NCI-H2171 treated with DMSO at 0.1 percent for 48 hours (cell line): ENCODE data around the gene MELTF.
"Not testable (repeated sequence)": the region's sequence is repeated elsewhere in the genome, so short reads cannot be mapped to it uniquely, and the experiment has no call there.

Experiments used
- DNase-seq: peaks from one replicate; lab custom pipeline; 2025; lab: John Stamatoyannopoulos, UW

Gene MELTF

DNA sequence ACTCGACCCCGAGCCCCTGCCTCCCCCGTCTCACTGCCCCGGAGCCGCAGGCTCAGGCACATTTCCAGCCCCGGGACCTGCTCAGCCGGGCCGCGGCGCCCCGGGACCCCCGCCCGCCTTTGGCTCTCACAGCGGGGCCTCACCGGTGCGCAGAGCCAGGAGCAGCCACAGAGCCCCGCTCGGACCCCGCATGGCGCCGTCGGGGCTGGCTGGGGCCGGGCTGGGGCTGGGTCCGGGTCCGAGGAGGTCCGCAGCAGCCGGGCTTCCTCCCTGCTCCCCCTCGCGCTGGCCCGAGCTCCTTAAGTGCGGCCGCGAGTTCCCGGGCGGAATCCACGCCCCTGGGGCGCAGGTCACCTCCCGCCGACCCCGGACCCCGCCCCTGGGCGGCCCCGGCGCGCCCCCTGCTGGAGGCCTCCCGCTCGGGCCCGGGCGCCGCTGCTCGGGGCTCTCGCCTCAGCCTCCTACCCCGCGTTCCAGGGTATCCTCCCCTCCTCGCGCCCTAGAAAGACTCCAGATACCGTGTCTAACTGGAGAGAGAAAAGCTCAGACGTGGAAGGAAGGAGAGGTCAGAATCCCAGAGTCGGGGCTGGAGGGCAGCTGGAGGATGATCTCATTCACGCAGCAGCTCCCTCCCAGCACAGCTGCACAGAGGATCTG is at the start of gene MELTF:
TSS of gene MELTF (minus strand) at position 307 of the 657 bp plus-strand sequence. CDS start at position 192, 115 bp downstream.
- DNase-seq: peak; percentile 44

DNA sequence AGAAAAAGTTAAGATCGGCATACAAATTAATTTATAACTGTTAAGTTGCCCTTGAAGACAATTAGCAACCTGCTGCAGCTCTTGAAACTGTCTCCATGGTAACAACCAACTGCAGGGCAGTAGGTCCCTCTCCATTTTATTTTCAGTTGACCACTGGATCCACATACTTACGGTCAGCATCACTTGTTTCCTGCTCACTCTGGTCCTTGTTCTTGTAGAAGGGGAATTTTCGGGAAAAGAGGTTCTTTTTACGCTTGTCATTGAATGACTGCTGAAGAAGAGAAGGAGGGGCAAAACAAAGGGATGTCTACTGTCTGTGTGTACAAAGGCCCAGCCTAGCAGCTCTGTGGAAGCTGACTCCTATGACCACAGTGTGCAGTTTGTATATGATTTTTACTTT is 46.8 kb upstream of the MELTF start:
- no peak for DNase-seq

DNA sequence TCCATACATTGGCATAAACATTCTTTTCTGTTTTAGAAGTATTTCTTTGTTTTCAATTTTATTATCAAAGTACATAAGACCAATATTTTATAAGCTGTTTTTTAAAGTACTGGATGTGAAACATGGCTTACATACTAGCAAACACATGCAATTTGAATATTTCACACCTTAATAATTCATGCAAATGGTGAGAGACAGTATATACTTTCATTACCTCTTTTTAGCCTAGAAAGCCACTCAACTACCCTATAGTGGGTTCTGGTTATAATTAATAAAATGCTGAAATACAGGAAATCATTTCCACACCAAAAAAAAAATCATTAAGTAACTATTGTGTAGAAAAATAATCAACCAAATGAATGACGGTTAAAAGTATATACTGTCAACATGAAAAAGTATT is 38.5 kb upstream of the MELTF start:
- no peak for DNase-seq

DNA sequence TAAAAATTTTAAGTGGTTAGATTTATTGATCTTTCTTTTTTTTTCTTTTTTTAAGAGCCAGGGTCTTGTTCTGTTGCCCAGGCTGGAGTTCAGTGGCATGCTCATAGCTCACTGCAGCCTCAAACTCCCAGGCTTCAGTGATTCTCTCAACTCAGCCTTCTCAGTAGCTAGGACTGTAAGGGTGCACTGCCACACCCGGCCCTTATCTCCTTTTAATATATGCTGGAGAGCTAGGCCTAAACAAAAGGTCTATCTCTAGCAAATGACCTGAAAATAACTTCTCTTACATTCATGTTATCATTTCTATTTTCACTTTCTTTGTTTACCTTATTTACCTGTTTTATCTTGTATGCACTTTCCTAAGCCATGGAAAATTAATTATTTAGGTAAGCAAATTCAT is 35.2 kb upstream of the MELTF start:
- DNase-seq: no peak

DNA sequence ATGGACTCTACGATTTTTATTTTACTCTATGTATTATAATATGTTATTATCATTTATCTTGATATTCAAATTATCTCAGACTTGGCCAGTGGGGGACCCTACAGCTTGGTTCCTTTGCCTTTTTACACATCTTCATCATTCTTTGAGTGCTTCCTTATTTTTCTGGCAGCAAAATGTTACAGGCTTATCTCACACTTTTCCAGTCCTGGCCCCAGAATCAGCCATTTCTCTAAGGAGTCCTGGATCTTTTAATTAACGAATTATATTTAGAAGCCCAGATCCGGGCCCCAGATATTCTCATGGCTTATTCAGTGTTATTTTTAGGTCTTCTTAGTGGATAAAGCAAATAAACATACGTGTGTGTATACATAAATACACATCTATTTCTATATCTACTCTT is 32.8 kb upstream of the MELTF start:
- no peak for DNase-seq

DNA sequence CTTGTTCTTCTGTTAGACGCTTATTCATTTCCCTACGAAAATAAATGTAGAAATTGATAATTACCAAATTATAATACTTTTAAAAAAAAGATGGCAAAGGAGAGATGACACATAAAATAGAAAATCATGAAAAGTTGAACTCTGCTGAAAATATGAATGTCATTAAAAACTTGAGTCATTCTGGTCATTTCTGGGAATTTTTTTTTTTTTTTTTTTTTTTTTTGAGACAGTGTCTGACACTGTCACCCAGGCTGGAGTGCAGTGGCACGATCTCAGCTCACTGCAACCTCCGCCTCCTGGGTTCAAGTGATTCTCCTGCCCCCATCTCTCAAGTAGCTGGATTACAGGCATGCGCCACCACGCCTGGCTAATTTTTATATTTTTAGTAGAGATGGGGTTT is 22.0 kb upstream of the MELTF start:
- DNase-seq: not testable (repeated sequence)

DNA sequence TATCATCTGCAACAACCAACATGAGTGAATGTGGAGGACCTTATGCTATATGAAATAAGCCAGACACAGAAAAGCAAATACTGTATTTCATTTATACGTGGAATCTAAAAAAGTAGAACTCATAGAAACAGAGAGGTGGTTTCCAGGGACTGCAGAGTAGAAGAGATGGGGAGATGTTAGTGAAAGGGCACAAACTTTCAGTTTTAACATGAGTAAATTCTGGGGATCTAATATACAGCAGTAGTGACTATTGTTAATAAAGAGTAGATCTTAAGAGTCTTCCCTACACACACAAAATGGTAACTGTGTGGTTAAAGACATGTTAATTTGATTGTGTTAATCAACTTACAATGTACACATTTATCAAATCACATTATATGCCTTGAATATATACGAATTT is 20.9 kb upstream of the MELTF start:
- no peak for DNase-seq

DNA sequence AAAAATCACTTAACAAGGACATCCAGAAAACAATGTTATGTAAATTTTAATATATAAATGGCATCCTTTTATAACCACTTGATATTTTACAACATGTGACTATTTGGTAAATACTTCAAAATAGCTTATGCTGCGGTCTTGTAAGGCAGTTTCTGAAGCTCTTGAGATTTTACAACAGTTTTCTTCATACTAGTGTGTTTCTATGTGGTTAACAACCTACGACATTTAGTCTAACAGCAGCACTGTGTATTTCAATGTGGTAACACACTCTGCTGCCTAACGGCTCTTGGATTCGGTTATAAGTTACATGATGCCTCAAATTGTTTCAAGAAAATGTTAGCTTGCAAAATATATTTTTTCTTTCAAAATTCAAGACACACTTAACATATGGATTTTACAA is 12.9 kb upstream of the MELTF start:
- DNase-seq: no peak

DNA sequence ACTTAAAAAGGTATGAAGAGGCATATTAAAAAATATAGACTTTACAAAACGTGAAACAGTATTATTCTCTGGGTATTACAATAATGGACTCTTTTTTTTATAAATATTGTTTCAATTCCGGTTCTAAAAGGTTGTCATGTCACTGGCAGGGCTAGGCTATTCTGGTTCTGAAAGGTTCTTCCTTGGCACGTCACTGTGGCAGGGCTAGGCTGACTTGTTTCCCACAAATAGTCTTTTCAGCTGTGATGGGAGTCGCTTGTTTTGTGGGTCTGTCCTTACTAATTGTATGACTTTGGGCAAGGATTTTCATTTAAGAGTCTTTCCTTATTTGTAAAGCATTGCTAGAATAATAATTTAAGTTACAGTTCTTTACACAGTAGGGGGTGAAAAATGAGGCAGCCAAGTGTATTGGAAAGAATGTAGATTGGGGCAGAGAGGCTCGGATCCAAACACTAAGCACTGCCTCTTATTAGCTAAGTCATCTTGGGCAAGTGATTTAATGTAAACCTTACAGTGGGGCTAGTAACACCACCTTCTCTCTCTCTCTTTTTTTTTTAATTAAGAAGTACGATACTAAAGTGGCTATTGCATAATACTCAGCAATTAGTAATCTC is 12.4 kb upstream of the MELTF start:
- no peak for DNase-seq

DNA sequence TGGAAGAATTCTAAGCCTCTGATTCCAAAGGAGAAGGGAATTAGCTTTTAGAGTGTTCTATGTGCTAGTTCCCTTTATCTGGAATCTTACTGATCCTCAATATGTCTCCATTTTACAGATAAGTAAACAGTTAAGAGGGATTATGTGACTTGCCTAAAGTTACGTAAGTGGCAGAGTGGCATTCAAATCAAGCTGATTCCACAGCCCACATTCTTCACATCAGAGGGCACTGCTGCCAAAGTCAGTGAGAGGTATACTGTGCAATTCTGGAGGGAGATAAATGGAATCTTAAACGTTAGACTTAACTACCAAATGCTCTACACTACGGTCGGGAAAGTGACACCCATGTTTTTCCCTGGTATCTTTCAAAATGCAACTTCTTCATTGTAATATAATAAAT is 11.0 kb upstream of the MELTF start:
- DNase-seq: no peak

DNA sequence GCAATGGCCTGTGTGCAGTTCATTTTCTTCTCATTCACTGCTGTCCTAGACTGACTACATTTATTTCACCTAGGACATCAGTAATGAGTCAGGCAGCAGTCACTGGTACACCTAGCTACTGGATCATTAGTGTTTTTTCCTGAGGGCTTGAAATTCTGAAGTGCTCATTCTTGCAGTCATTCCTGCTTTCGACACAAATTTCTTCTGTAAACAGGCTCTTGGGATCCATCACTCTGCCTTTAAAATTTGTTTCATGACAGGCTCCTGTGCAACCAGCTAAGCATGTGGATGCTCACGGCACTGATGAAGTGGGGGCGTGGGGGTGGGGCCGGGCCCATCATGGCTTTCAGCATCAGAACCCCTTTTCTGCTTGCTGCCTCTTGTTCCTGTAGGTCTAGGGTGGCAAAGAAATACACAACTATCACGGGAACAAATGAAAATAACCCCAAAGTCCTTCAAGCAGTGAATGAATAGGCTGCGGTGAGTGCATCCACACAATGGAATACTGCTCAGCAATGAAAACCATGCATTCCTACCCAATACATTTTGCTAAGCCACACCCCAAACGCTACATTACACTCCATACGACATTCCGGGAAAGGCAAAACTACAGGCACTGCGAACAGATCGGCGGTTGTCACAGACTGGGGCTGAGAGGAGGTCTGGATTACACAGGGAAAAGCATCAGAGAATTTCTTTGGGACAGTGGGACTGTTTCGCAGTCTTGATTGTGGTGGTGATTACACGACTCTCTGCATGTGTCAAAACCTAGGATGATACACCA is 9.3 kb upstream of the MELTF start:
- DNase-seq: no peak

DNA sequence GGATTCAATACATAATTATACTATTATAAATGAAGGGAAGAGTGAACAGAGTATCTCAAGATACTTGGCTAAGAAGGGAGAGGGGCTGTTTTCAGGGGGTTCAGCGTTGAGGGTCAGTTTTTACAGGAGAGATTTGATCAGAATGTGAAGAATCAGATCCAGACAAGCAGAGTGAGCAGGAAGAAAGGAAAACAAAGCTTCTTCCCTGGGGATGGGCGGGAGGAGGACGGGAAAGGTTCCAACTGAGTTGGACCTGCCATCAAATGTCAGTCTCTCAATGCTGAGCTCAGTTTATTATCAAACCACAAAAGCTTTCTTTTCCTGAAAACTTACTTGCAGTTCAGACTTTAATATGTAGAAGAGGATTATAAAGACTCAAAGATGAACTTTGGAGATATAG is 6.0 kb upstream of the MELTF start:
- no peak for DNase-seq

DNA sequence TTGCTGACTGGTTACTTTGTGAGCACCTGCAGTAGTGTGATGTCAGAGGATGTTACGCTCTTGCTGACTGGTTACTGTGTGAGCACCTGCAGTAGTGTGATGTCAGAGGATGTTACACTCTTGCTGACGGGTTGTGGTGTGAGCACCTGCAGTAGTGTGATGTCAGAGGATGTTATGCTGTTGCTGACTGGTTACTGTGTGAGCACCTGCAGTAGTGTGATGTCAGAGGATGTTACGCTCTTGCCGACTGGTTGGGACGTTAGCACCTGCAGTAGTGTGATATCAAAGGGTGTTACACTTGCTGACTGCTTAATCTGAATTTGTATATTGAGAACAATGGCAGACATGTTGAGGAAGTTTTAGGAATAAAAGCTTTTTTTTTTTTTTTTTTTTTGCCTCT is 5.2 kb upstream of the MELTF start:
- DNase-seq: not testable (repeated sequence)

DNA sequence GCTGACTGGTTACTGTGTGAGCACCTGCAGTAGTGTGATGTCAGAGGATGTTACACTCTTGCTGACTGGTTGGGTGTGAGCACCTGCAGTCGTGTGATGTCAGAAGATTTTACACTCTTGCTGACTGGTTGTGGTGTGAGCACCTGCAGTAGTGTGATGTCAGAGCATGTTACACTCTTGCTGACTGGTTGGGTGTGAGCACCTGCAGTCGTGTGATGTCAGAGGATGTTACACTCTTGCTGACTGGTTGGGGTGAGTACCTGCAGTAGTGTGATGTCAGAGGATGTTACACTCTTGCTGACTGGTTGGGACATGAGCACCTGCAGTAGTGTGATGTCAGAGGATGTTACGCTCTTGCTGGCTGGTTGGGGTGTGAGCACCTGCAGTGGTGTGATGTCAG is 4.1 kb upstream of the MELTF start:
- DNase-seq: not testable (repeated sequence)

DNA sequence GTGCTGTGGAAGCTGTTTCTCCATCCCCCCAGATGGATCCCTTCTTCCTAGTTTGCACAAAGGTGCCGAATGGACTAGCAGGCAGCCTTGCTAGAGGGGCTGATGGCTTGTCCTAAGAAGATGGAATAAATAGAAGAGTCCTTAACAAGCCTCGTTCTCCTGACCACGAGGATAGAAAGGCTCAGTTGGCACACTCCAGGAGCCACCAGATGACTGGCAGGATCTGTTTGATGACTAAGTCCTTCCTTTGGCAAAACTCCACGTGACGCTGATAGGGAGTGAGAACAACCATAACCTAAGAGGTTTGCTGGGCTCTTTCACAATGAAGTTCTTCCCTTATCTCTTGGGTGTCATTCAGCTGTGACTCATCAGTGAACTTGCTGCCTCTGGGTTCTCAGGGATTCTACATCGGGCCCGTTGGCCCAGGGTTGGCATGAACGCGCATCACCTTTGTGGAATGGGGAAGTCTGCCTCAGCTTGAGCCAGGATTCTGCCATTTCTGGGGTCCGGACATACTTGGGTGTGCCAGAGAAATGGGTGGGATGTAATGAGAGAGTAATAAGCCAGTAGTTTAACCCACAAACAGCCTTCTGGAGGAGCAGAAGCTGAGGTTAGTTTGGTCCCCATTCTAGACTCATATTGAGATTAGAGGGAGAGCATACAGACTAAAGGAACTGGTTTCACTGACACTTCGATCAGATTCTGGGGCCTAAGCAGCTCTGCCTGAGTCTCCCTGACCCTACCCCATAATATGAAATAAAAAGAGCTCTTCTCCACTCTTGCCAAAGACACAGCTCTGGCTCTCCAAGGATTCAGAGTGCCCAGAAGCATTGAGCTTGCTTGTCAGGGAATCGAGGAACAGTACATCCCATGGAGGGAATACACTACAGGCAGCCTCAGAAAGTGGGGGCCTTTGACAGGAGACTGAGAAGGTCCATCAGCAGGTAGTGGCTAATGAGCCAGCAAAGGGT is 2.0 kb upstream of the MELTF start:
- no peak for DNase-seq

DNA sequence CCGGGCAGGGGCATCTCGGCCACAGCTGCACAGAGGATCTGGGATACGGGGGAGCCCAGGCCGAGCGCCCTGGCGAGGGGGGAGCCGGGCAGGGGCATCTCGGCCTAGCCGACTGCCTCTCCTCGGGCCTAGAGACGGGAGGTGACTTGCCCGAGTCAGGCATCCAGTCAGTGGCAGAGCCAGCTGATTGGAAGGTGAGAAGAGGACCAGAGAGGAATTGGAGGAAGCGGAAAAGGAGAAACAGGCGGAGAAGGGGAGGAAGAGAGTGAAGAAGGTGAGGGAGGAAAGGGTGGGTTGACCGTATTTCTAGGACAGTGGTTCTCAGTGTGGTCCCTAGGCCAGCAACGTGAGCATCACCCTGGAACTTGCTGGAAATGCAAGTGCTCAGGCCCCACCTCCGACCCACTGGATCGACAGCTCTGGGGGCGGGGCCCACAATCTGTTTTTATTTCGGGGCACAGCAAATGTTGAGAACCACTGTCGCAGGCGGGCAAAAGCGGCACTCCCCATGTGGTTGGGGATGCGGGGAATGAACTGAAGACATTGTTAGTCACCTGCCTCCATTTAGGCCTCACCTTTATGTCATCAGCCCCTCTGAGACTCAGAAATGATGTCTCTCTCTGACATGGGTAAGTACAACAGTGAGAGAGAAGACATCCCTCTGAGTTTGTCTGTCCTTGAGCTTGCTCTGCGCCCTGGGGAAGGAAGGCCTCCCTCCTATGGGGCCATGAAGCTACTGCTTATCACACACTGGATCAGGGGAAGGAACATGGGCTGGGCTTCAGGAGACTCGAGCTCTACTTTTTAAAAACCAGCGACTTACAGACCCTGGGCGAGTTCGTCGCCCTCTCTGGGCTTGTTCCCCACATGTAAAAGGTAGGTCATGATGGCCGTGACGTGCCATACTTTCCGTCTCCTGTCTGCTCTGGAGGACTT is 1.0 kb upstream of the MELTF start:
- DNase-seq: no peak

DNA sequence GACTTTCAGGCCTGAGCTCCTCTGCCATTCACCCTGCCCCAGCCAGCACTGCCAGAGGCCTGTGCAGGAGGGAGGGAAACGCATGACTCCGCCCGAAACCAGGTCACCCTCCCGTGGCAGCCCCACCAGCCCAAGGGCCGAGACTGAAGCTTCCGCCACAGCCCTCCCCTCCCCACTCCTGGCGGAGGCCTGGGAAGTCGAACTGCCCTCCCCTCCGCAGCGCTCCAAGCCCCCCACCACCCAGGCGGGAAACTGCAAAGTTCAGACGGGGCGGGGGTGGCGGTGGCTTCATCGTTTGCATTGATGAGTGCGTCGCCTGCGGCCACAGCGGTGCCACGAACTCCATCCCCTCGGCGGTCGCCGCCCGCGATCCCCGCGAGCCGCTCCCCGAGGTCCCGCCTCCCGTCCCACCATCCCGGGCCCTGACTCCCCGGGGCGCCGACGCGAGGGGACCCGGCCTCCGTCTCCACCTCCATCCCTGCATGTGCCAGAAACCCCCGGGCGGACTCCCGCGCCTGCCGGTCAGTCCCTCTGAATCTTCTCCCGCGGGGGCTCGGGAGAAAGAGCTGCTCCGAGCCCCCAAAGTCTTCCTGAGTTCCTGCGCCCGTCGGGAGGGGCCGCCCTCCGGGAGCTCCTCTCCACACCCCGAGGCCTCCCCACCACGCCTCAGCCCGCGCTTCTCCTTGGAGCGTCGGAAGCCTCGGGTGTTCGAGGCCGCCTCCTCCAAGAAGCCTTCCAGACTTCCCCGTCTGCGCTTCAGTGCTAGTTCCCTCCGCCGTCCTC is 698 bp downstream of the MELTF start:
- DNase-seq: no peak

DNA sequence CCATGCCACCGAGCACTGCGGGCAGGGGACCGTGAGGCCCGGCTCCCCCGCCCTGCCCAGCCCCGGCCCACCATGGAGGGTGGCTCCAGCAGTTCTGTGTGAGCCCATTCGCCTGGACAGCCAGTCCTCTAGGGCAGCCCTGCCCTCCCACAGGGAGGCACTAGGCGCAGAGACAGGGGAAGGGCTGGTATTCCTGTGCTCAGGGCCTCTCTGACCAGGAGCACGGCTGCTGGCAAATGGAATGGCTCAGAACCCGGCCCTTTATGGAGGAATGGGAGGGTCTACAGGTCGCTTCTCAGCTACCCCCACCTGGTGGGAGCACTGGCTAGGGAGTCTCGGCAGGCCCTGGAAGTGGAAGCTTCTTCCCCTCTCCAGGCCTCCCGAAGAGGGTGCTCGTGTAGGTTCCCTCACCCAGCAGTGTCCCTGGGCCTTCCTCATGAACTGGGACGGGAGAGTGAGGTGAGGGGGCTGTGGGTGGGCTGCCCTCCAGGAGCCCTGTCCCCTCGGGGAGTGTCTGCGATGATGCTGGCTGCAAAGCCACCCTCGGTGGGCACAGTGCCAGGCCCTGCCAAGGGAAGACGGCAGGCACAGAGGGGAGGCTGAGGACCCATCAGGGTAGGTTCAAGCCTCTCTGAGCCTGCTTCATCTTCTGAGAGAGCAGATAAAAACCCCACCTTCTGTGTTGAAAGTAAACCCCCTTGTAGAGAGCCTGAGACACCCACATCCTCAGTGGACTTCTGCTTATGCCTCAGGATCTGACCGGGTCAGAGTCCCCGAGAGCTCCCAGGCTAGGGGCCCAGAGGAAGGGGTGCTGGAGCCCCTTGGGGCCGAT is 1.5 kb downstream of the MELTF start:
- DNase-seq: no peak

DNA sequence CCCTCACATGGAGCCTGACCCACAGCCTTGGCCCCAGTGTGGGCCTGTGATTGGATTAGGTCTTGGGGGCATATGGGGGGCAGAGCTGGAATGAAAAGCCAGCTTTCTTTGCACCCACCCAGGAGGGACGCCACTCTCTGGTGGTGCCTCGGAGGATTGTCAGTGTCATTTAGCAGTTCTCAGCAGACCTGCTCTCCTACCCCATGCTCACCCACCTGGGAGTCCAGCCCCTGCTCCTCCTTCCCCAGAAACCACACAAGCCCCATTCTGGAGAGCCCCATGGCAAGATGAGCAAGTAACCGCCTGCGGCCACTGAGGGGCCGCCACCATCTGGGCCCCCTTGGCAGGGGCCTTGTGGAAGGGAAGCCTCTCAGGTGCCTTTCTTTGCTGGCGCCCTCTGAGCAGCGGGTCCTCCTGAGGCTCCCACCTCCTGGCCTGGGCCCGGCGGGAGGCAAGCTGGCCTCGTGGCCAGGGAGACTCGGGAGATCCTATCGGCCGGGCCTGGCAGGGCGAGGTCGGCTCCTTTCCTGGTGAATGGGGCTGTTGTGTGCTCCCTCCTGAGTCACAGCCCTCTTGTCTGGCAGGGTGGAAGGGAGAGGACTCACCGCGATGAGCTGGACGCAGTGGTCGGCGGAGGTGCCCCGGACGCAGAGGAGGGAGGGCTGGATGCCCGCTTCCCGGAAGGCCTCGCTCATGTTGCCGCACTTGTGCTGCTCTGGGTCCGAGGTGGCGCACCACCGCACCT is 2.3 kb downstream of the MELTF start:
- no peak for DNase-seq
